Ovary (tissue), 3 donors: ENCODE measurements around the gene FAM3C.

Experiments
- POLR2A ChIP-seq: fragments of 450-650 bp; IDR thresholded peaks from one replicate; pipeline ENCODE4 v1.6.1; 2017; ENCODE audit warnings: antibody characterized with exemption, mild to moderate bottlenecking, moderate library complexity
- TF ChIP-seq, protein P1 (sequence below), 3 donors: fragments of 450-650 bp in 2 of 3; fragments of 200-600 bp in 1 of 3; IDR thresholded peaks; one replicate each; pipeline versions ENCODE4 v1.5.1 to v1.8.0; 2016 to 2022; ENCODE audit warnings: antibody characterized with exemption in 3 of 3, mild to moderate bottlenecking in 1 of 3
- donor health status: DM: no; HTN: no; CAD: no.

DNA sequence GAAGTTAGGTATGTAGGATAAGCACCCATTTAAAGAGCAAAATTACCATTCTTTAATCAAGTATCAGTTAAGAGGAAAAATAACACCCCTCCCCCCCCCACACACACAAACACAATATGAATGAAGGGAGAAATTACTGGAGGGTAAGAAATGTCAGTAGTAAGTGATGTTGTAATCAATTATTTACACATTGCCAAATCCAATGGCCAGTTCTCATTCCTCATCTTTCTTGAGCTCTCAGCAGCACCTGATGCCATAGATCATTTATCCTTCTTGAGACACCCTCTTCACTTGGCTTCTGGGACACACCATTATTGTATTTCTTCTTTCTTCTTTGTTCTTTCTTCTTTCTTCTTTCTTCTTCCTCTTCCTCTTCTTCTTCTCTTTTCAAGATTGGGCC, 33.7 kb upstream of the FAM3C start:
- TF ChIP-seq, protein P1, sequence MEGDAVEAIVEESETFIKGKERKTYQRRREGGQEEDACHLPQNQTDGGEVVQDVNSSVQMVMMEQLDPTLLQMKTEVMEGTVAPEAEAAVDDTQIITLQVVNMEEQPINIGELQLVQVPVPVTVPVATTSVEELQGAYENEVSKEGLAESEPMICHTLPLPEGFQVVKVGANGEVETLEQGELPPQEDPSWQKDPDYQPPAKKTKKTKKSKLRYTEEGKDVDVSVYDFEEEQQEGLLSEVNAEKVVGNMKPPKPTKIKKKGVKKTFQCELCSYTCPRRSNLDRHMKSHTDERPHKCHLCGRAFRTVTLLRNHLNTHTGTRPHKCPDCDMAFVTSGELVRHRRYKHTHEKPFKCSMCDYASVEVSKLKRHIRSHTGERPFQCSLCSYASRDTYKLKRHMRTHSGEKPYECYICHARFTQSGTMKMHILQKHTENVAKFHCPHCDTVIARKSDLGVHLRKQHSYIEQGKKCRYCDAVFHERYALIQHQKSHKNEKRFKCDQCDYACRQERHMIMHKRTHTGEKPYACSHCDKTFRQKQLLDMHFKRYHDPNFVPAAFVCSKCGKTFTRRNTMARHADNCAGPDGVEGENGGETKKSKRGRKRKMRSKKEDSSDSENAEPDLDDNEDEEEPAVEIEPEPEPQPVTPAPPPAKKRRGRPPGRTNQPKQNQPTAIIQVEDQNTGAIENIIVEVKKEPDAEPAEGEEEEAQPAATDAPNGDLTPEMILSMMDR (IDR thresholded peaks at IDR 0.05), result no peak
- TF ChIP-seq POLR2A, result no peak
